Fibroblast of the aortic adventitia (primary cell): ENCODE data around the gene GGT1. TPM values are rescaled to one million over a fixed set of nuclear protein-coding genes. Genes with fewer than 3 reads are reported as not detected.
"Not testable (repeated sequence)": the region's sequence is repeated elsewhere in the genome, so short reads cannot be mapped to it uniquely, and the experiment has no call there.

Experiments
- DNase-seq: peaks from one replicate; pipeline ENCODE4 v3.0.0-alpha.2; 2010; ENCODE audit warnings: low read depth
- H3K4me3 ChIP-seq: 2 replicates; pipeline ENCODE4 v1.5.1; 2011; ENCODE audit warnings: low read depth, mild to moderate bottlenecking, control low read depth, low read length, moderate library complexity
- total RNA-seq: library from RNA; depleted of rRNA; stranded (reverse); fragments of >200 nt; gene quantifications from 2 replicates; pipeline ENCODE4 v1.2.3, GENCODE V29; 2012; ENCODE audit warnings: low replicate concordance
- TF ChIP-seq, protein P1 (sequence below): IDR thresholded peaks from 2 replicates; pipeline ENCODE4 v1.5.1; 2011; ENCODE audit warnings: mild to moderate bottlenecking, low read length, control low read depth, inconsistent platforms; ENCODE audit not compliant: insufficient read depth

The GGT1 gene
- total RNA-seq, 1 donor, result 1.1 TPM

DNA sequence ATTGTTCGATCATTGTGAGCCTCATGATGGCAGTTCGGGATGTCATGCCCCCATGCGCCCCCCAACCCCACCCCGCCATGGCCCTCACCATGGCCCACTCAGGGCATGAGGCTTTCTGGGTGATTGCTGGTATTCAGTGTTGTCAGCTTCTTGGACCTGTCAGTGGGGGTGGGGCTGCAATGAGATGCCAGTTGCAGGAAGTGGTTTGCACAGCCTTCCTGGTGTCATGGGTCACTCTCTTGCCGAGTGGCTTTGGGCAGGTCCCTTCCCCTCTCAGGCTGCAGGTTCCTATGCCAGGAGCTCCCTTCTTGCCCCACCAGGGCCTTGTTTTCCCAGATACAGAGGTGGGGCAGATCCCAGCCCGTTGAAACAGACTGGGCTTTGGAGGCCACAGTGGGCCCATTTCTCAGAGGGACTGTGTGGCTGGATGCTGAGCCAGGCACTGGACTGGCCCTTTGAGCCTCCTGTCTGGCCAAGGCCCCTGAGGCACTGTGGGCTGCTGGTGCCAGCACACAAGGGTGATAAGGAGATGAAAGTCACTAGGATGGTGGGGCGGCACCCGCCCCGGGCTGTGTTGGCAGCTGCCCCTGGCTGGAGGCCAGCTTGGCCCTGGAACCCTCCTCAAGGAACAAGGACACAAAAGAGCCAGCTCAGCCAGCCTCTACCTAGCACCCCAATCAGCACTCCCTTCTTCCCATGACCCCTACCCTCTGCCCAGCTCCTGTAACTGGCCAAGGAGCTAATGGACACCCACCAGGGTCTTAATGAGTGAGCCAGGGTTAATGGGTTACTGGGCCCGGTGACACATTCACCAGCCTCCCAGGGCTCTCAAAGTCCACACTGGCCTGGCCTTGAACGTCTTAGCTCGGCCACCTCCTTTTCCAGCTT is 1.5 kb upstream of the GGT1 start:
- no peak for DNase-seq
- no peak overlapping the region for H3K4me3 ChIP-seq
- TF ChIP-seq, protein P1, sequence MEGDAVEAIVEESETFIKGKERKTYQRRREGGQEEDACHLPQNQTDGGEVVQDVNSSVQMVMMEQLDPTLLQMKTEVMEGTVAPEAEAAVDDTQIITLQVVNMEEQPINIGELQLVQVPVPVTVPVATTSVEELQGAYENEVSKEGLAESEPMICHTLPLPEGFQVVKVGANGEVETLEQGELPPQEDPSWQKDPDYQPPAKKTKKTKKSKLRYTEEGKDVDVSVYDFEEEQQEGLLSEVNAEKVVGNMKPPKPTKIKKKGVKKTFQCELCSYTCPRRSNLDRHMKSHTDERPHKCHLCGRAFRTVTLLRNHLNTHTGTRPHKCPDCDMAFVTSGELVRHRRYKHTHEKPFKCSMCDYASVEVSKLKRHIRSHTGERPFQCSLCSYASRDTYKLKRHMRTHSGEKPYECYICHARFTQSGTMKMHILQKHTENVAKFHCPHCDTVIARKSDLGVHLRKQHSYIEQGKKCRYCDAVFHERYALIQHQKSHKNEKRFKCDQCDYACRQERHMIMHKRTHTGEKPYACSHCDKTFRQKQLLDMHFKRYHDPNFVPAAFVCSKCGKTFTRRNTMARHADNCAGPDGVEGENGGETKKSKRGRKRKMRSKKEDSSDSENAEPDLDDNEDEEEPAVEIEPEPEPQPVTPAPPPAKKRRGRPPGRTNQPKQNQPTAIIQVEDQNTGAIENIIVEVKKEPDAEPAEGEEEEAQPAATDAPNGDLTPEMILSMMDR, result no peak

DNA sequence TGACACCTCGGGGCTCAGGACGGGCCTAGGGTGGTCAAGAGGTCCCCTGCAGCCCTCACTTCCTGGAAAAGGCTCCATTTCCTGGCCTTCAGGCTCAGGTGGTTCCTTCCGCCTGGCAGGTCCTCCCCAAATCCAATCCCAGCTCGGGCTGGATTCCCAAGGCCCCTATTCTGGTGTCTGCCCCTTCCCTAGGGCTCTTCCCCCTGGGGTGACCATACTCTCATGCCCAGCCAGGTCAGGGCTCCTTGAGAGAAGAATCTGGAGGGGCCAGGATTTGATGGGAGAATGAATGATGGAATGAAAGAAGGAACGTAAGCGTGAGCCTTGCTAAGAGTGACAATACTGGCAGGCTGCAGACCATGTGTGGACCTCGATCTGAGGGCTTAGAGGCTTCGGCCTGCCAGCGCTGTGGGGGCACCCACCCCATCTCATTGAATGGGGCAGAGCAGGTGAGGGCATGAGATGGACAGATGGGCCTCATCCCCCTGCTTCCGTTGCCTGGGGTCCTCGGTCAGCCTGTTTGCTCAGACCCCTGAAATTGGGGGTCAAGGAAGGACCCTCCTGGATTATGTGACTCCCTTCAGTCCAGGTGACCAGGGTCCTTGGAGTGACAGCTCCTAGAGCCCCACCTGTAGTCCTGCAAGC is 766 bp upstream of the GGT1 start:
- not testable (repeated sequence) for H3K4me3 ChIP-seq, DNase-seq

DNA sequence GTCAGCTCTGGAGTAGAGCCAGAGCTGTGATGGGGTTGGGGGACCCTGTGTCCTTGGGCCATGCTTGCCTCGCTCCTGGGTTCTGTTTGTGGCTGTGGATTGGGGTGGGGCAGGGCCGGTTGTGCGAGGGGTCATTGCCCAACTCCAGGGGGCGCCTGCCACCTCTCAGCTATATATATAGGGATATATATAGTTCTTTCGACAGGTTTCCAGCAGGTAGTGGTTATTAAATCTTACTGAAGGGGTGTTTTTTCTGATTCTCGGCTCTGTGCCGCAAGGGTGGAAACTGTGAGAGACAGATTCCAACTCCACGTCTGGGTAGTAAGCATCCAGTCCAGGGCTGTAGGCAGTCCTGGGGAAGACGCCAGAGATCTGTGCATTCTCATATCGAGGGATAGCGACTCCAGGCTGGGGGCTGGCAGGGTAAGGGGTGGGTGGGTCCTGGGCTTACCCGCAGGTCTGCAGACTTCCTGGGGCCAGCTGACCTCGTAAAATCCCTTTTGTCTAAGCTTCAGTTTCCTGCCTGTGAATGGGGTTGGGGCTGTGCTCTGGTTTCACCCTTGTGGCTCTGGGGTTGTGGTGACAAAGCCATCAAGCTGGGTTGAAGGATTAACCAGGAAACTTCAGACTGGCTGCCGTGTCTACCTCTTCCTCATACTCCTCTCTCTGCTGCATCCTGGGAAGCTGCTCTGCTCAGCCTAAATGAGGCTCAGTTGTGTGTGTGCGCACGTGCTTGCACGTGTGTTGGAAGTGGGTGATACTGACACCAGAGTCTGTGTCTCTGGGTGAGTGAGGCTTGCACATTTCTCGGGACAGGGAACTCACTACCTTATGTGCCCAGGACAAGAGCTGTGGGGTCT is 1.0 kb downstream of the GGT1 start:
- TF ChIP-seq, protein P1, result peak; percentile 8
- not testable (repeated sequence) for H3K4me3 ChIP-seq
- peak; percentile 16 for DNase-seq

DNA sequence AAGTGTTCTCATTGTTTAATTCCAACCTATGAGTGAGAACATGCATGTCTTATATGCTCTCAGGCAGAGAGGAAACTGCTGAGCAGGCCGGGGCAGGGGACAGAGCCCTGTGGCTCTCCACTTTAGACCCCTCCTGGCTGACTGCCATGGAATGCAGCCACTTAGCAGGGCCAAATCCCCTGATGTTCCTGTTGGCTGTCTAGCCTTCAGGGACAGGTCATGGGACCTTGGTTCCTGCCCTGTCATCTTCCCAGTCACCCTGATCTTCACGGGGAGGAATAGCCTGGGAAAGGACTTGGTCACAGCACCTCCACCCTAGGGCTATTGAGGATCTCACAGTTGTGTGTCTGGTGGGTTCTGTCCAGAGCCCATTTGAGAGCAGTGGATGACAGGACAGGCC is 3.3 kb downstream of the GGT1 start:
- not testable (repeated sequence) for DNase-seq, H3K4me3 ChIP-seq

DNA sequence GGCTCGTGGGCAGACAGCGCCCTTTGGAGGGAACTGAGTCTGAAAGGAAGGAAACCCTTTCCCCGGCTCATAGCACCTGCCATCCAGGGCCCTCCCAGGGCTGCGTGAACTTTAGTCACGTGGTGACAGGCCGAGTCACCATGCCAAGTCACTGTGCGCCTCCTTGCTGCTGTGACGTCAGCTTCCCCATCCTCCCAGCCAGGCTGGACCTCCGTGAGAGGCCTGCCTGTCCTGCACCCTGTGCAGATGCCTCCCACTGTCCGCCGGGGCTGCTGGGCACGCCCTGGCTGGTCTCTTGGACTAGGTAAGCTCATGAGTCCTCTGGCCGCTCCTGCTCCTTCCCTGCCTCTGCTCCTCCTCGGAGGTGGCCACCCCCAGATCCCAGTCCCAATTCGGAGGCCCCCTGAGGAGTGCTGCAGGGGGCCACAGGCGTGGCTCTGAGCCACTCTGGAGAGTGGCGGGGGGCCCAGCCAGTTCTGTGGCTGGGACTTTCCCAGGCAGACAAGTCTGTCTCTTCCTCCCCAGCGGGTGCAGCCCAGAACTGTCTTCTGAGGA is 4.5 kb downstream of the GGT1 start:
- DNase-seq, result peak; percentile 4
- H3K4me3 ChIP-seq, result not testable (repeated sequence)

DNA sequence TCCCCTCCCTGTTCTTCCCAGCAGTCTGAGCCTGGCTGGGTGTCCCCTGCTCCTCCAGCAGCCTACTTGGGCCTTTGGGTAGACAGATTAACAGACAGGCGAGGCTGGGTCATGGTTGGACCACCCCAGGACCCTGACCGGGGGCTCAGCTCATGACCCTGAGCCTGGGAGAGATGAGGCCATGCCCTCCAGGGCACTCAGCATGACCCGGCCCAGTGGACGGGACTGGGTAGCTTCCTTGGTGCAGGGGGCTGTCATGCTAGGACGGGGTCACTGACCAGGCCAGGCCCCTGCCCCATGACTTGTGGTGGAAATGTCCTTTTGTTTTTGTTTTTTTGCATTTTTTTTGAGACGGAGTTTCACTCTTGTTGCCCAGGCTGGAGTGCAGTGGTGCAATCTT is 5.3 kb downstream of the GGT1 start:
- not testable (repeated sequence) for DNase-seq, H3K4me3 ChIP-seq

DNA sequence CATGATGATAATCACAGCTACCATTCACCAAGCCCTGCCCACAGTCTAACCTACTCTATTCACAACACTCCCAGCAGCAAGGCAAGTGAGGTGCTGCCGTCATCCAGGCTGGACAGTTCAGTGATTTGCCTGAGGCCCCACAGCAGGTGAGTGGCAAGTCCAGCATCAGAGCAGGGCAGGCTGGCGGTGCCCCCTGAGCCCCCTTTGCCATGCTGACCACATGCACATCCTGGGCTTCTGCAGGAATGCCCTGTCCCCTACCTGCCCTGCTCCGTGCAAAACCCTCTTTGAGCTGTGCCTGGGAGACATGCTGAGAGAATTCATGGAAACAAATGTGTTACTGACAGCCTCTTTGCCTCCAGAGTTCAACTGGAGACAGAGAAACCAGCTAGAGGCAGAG is 6.9 kb downstream of the GGT1 start:
- not testable (repeated sequence) for DNase-seq, H3K4me3 ChIP-seq

DNA sequence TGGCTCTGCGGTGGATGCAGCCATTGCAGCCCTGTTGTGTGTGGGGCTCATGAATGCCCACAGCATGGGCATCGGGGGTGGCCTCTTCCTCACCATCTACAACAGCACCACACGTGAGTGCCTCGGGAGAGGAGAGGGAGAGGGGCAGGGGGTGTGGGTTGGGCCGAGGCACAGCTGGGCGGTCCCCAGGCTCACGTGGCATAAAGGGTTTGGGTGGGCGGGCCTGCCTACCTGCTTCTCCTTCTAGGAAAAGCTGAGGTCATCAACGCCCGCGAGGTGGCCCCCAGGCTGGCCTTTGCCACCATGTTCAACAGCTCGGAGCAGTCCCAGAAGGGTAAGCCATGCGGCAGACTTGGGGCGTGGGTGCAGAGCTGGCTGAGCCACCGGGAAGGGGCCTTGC is 11.8 kb downstream of the GGT1 start:
- not testable (repeated sequence) for DNase-seq, H3K4me3 ChIP-seq

DNA sequence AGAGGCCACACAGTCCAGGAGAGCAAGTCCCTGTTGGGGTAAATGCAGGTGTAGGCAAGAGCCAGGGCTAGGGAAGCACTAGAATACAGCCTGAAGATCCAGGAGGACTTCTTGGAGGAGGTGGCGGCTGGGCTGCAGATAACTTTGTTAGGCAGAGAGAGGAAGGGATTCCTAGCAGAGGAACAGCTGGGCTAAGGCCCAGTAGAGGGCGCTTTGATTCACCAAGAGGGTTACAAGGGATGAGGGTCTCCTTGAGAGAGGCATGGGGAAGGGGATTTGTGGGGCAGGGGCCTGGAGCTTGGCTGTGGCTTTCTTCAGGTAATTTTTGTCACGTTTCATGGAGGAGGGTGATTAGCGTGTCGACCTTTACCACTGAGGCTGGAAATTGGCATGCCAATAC is 18.3 kb downstream of the GGT1 start:
- DNase-seq, H3K4me3 ChIP-seq: not testable (repeated sequence)

DNA sequence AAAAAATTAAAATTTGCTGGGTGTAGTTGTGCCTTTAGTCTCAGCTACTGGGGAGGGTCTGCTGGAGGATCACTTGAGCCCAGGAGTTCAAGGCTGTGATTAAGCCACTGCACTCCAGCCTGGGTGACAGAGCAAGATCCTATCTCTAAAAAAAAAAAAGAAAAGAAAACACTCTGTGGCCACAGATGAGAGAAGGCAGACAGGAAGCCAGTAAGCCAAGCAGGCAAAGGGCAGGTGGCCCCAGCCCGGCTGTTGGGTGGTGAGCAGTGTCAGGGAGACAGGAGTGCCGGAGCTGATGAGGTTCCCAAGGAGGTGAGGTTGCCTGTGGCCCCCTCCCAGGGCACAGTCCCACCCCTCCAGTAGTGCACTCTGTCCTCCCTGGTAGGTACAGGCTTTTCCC is 19.6 kb downstream of the GGT1 start:
- not testable (repeated sequence) for DNase-seq, H3K4me3 ChIP-seq

DNA sequence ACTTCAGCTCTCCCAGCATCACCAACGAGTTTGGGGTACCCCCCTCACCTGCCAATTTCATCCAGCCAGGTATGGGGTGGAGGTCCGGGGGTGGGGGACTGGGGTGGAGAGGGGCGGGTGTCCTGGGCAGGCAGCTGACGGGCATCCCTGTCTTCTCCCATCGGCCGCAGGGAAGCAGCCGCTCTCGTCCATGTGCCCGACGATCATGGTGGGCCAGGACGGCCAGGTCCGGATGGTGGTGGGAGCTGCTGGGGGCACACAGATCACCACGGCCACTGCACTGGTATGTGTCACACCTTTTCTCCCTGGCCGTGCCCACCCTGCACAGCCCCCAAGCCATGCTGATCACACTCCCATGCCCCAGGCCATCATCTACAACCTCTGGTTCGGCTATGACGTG is 24.9 kb downstream of the GGT1 start:
- not testable (repeated sequence) for DNase-seq, H3K4me3 ChIP-seq
